ENCODE measurements around the gene AFF3.

The AFF3 gene

DNA sequence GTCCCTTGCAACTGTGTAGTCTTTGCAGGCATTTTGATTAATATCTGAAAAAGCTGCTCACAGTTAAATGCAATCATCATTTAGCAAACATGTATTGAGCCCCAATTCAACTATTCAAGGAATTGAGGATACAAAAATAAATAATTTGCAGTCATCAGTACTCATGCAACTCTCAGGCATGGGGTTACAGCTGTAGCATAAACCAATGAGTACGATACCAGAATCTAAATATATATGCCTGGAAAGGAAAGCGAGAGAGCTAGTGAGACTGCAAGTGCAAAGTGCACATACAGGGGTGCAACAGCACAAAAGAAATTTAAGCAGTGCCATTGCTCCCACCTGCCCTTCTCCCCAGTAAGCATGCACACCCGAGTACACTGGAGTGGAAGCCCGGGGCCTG lies 216.4 kb downstream of the AFF3 start:
- no peak for DNase-seq (ENCODE audit: low read depth, low spot score)
- H3K4me3 ChIP-seq (ENCODE audit: low read depth, low read length): no peak overlapping the region
- TF ChIP-seq, protein P1, sequence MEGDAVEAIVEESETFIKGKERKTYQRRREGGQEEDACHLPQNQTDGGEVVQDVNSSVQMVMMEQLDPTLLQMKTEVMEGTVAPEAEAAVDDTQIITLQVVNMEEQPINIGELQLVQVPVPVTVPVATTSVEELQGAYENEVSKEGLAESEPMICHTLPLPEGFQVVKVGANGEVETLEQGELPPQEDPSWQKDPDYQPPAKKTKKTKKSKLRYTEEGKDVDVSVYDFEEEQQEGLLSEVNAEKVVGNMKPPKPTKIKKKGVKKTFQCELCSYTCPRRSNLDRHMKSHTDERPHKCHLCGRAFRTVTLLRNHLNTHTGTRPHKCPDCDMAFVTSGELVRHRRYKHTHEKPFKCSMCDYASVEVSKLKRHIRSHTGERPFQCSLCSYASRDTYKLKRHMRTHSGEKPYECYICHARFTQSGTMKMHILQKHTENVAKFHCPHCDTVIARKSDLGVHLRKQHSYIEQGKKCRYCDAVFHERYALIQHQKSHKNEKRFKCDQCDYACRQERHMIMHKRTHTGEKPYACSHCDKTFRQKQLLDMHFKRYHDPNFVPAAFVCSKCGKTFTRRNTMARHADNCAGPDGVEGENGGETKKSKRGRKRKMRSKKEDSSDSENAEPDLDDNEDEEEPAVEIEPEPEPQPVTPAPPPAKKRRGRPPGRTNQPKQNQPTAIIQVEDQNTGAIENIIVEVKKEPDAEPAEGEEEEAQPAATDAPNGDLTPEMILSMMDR (IDR thresholded peaks at IDR 0.05; ENCODE audit: low read depth, low read length): no peak
- in situ Hi-C loops (cut with HindIII; ENCODE audit: low sequenced_read_pairs): no loop called here

DNA sequence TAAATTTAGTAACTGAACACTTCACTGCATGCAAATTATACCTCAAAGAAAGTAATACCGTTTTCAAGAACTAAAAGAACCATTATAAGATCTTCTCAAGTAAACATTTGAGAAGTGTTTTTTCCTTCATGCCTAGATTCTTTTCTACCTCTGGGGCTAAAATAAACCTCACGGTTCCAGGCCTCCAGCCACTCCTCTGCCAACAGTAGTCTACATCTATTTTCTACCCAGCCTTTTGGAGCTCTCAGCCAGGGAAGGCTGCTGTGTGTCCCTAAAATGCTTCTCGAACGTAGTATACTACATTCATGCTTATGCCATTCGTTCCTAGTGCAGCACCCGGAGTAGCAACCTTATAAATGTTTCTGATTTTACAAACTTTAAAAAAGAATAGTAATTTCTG lies 219.7 kb downstream of the AFF3 start:
- in situ Hi-C loops (cut with HindIII; ENCODE audit: low sequenced_read_pairs): no loop called here
- H3K4me3 ChIP-seq (ENCODE audit: low read depth, low read length): no peak overlapping the region
- TF ChIP-seq, protein P1 (IDR thresholded peaks at IDR 0.05; ENCODE audit: low read depth, low read length): no peak
- no peak for DNase-seq (ENCODE audit: low read depth, low spot score)

DNA sequence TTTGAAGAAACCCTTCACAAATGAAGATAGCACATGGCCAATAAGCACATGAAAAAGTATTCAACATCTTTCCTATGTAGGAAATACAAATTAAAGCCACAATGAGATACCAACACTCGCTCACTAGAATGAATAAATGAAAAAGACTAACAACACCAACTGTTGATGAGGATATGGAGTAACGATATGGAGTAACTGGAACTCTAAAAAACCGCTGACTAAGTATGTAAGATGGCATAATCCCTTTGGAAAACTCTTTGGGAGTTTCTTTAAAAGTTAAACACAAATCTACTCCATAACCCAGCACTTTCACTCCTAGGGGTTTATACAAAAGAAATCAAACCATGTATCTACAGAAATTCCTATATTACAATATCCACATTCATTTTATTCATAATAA lies 220.5 kb downstream of the AFF3 start:
- in situ Hi-C loops (cut with HindIII; ENCODE audit: low sequenced_read_pairs): no loop called here
- no peak overlapping the region for H3K4me3 ChIP-seq (ENCODE audit: low read depth, low read length)
- no peak for DNase-seq (ENCODE audit: low read depth, low spot score)
- TF ChIP-seq, protein P1 (IDR thresholded peaks at IDR 0.05; ENCODE audit: low read depth, low read length): no peak

DNA sequence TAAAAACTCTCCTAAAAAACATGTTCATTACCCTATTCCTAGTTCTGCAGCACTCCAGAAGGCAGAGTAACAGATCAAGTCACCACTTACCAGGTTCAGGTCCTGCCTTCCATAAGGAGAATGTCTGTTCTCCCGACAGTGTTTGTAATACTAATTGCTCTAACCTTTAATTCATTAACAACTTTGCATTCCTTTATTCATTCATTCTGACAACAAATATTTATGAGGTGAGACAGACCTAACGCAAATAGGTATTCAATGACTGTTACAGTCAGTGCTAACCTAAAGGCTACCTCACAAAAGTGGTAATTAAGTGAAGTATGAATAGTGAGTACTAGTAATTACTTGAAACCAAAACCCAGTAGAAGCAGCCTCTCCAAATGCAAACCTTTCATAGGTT lies 224.0 kb downstream of the AFF3 start:
- in situ Hi-C loops (cut with HindIII; ENCODE audit: low sequenced_read_pairs): no loop called here
- TF ChIP-seq, protein P1 (IDR thresholded peaks at IDR 0.05; ENCODE audit: low read depth, low read length): no peak
- H3K4me3 ChIP-seq (ENCODE audit: low read depth, low read length): no peak overlapping the region
- no peak for DNase-seq (ENCODE audit: low read depth, low spot score)

DNA sequence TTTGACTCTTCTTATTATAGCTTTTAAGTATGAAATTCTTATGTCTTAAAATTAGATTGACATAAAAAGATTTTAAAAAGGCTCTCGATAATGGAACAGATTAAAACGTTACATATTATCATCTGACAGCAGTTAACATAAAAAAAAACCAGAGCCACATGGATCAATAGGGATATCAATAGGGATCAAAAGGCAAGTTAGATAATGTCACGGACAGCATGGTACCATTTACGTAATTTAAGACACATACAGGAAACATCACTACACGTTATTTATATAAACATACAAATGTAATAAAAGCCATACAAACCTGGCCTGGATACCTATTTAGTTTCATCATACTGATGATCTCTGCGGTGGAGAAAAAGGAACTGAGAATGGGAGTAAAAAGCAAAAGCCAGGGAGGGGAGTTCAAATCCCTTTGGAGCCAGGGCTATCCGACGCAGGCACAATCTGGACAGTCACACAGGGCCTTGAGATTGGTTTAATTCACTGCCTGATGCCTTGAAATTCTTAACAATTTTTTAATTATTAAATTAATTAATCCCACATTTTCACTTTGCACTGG lies 227.2 kb downstream of the AFF3 start:
- TF ChIP-seq, protein P1 (IDR thresholded peaks at IDR 0.05; ENCODE audit: low read depth, low read length): no peak
- no peak for DNase-seq (ENCODE audit: low read depth, low spot score)
- in situ Hi-C loops (cut with HindIII; ENCODE audit: low sequenced_read_pairs): no loop called here
- no peak overlapping the region for H3K4me3 ChIP-seq (ENCODE audit: low read depth, low read length)

DNA sequence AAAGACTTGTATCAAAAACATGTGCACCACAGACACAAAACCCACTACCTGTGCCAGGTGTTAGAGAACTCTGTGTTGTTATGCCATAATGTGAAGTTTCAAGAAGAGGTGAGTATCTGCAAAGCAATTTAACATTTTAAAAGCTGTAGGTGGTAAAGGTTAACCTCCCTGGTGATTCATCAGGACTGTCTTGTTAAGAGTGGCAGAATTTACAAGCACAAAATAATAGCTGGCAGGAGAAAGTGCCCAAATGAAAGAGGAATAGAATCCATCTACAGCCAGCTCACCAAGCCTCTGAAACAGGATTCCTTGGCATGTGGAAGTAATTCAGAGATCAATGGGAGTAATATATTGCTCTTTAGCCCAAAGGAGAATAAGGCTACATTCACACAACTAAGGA lies 230.7 kb downstream of the AFF3 start:
- in situ Hi-C loops (cut with HindIII; ENCODE audit: low sequenced_read_pairs): no loop called here
- TF ChIP-seq, protein P1 (IDR thresholded peaks at IDR 0.05; ENCODE audit: low read depth, low read length): no peak
- DNase-seq (ENCODE audit: low read depth, low spot score): no peak
- H3K4me3 ChIP-seq (ENCODE audit: low read depth, low read length): no peak overlapping the region

DNA sequence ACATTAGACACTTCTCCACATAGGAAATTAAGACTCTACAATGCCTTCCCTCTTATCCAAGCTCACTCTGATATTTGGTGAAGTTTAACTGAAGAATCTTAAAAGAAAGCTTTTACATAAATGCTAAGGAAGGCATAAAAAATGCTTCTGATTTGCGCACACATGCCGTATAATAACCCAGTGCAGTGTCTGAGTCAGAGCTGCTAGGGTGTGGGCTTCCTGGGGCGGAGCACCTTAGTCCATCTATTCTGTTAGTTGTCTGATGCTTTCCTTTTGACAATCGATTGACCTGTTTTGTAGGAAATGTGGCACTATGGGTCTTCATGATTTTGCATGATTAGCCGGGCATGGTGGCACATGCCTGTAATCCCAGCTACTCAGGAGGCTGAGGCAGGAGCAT lies 231.5 kb downstream of the AFF3 start:
- TF ChIP-seq, protein P1 (IDR thresholded peaks at IDR 0.05; ENCODE audit: low read depth, low read length): no peak
- in situ Hi-C loops (cut with HindIII; ENCODE audit: low sequenced_read_pairs): no loop called here
- H3K4me3 ChIP-seq (ENCODE audit: low read depth, low read length): no peak overlapping the region
- no peak for DNase-seq (ENCODE audit: low read depth, low spot score)
